Right cardiac atrium (tissue), 5 donors: Measurements from ENCODE around the gene CMC1. TPM values are rescaled to one million over a fixed set of nuclear protein-coding genes. Genes with fewer than 3 reads are reported as not detected.

ENCODE experiments used
- ATAC-seq, 2 donors: fragments of 200-7000 bp; cut with Tn5 transposase; one replicate each; pipeline versions ENCODE4 v1.8.0 to v1.9.1; 2020; ENCODE audit warnings: moderate library complexity in 2 of 2, mild to moderate bottlenecking in 1 of 2
- DNase-seq, 3 donors: peaks; one replicate each; pipeline ENCODE4 v3.0.0-alpha.2; 2020
- H3K27ac ChIP-seq: one replicate; pipeline ENCODE4 v1.5.1; 2013; ENCODE audit warnings: mild to moderate bottlenecking, low read length, control low read depth, moderate library complexity
- H3K27me3 ChIP-seq: one replicate; pipeline ENCODE4 v1.6.1; 2013; ENCODE audit not compliant: control insufficient read depth, insufficient read depth
- H3K4me1 ChIP-seq: one replicate; pipeline ENCODE4 v1.6.1; 2013; ENCODE audit warnings: low read length; ENCODE audit not compliant: control insufficient read depth, insufficient read depth
- H3K4me3 ChIP-seq: one replicate; pipeline ENCODE4 v1.5.1; 2013; ENCODE audit warnings: low read length, control low read depth
- H3K9me3 ChIP-seq: one replicate; pipeline ENCODE4 v1.6.1; 2013; ENCODE audit warnings: low read length; ENCODE audit not compliant: control insufficient read depth
- WGBS: extraction: QIAGEN DNeasy Blood & Tissue Kit; methylation state at CpG from one replicate; pipeline ENCODE4 v1.1.7; 2013; 5-methylcytosine and 5-hydroxymethylcytosine counted together
- intact Hi-C, 4 donors: fragments of 100-400 bp; cut with DNase I; formaldehyde crosslinking; loops; one replicate each; pipeline versions ENCODE4 v1.11.0 to v1.14.0; 2022 to 2023
- polyA plus RNA-seq: library from polyadenylated mRNA; stranded (reverse); fragments of 200-250 nt; gene quantifications from one replicate; pipeline ENCODE4 v1.2.3, GENCODE V29; 2013
- total RNA-seq, 4 donors: library from RNA; stranded (reverse); fragmentation: NEBNext Ultra II Directional; extraction: Animal tissue kit (Norgen Biotek cat#: 25700); gene quantifications; one replicate each; pipeline ENCODE4 v1.2.1, GENCODE V29; 2021
- donor health status: healthy with polysubstance abuse.
- donor health status: DM: no; HTN: yes; CAD: no.
- donor health status: DM: no; HTN: no; CAD: no.
- donor health status: DM: no; HTN: yes; CAD: no; lungs with severe emphysema.
- donor health status: DM: yes; HTN: yes; CAD: no.

Gene CMC1
- total and polyA plus RNA-seq, 5 donors: 25.8 to 136 (median 33.0) TPM

- intact Hi-C loops: loop anchor here in 1 of 4 donors (10.0 kb wide), 1 partner anchor 620 kb away; no protein-coding TSS in a partner anchor
- no peaks in the 10 kb centered on the region for H3K27me3 ChIP-seq
- no peaks in the 10 kb centered on the region for H3K4me1 ChIP-seq
- H3K9me3 ChIP-seq: no peaks in the 10 kb centered on the region
- 56% methylated on average over 2 of the region's 2 CpGs for WGBS
- DNase-seq (no peak), ATAC-seq (no peak)
- no peak overlapping the region for H3K4me3 ChIP-seq
- H3K27ac ChIP-seq: no peak overlapping the region
Measured at GRCh38 chr3:28335246-28335645, 93.8 kb downstream of the CMC1 start.

GRCh38 chr3:28337230-28337629, 95.8 kb downstream of the CMC1 start:
- no peak overlapping the region for H3K4me3 ChIP-seq
- ATAC-seq (no peak), DNase-seq (no peak)
- H3K9me3 ChIP-seq: no peaks in the 10 kb centered on the region
- H3K27ac ChIP-seq: no peak overlapping the region
- H3K4me1 ChIP-seq: no peaks in the 10 kb centered on the region
- no peaks in the 10 kb centered on the region for H3K27me3 ChIP-seq
- intact Hi-C loops: loop anchor here in 1 of 4 donors (10.0 kb wide), 1 partner anchor 622 kb away; no protein-coding TSS in a partner anchor

GRCh38 chr3:28343144-28343543, 101.7 kb downstream of the CMC1 start:
- intact Hi-C loops: no loop called here
- no peaks in the 10 kb centered on the region for H3K9me3 ChIP-seq
- no peaks in the 10 kb centered on the region for H3K4me1 ChIP-seq
- H3K27ac ChIP-seq: no peak overlapping the region
- DNase-seq (no peak), ATAC-seq (no peak)
- H3K27me3 ChIP-seq: no peaks in the 10 kb centered on the region
- no peak overlapping the region for H3K4me3 ChIP-seq

GRCh38 chr3:28345690-28346089, 104.3 kb downstream of the CMC1 start:
- 98% methylated on average over 1 of the region's 1 CpG for WGBS
- no peaks in the 10 kb centered on the region for H3K27me3 ChIP-seq
- H3K27ac ChIP-seq: no peak overlapping the region
- no peak overlapping the region for H3K4me3 ChIP-seq
- intact Hi-C loops: no loop called here
- H3K4me1 ChIP-seq: no peaks in the 10 kb centered on the region
- DNase-seq (no peak), ATAC-seq (no peak)
- no peaks in the 10 kb centered on the region for H3K9me3 ChIP-seq

GRCh38 chr3:28347374-28348264, 106.2 kb downstream of the CMC1 start:
- DNase-seq (no peak), ATAC-seq (no peak)
- H3K27me3 ChIP-seq: no peaks in the 10 kb centered on the region
- peak overlapping the region; percentile 91 for H3K27ac ChIP-seq
- H3K9me3 ChIP-seq: no peaks in the 10 kb centered on the region
- WGBS: 24% methylated on average over 16 of the region's 16 CpGs
- H3K4me3 ChIP-seq: peak overlapping the region; percentile 67
- intact Hi-C loops: no loop called here
- no peaks in the 10 kb centered on the region for H3K4me1 ChIP-seq

GRCh38 chr3:28348265-28348628, 106.8 kb downstream of the CMC1 start:
- Histone ChIP-seq H3K27ac (peak overlapping the region; percentile 91), H3K4me1 (no peaks in the 10 kb centered on the region), H3K9me3 (no peaks in the 10 kb centered on the region), H3K4me3 (peak overlapping the region; percentile 67), H3K27me3 (no peaks in the 10 kb centered on the region)
- WGBS: 0% methylated on average over 16 of the region's 16 CpGs
- ATAC-seq (peak; percentile 92 to 95), DNase-seq (peak in 1 of 3 donors; percentile 95)
- intact Hi-C loops: no loop called here

GRCh38 chr3:28348629-28349468, 107.4 kb downstream of the CMC1 start, which contains the start of the genes AZI2 and ZCWPW2:
AZI2 (minus strand) TSS chr3:28348824; CDS start chr3:28340617, 8,207 bp downstream.
ZCWPW2 (plus strand) TSS chr3:28348721; CDS start chr3:28413069, 64,348 bp downstream.
- Histone ChIP-seq H3K9me3 (no peaks in the 10 kb centered on the region), H3K4me3 (peak within 1 kb of the TSS; percentile 67), H3K27me3 (no peaks in the 10 kb centered on the region), H3K4me1 (no peaks in the 10 kb centered on the region), H3K27ac (peak within 1 kb of the TSS; percentile 91)
- peak; percentile 96 to 98 (median 98) for DNase-seq
- under 1% methylated on average over 83 of the region's 83 CpGs for WGBS
- ATAC-seq: peak; percentile 99
- intact Hi-C loops: no loop called here

- H3K9me3 ChIP-seq: no peaks in the 10 kb centered on the region
- DNase-seq: no peak
- WGBS: 13% methylated on average over 13 of the region's 13 CpGs
- no peaks in the 10 kb centered on the region for H3K27me3 ChIP-seq
- peak in 1 of 2 donors; percentile 10 for ATAC-seq
- peak overlapping the region; percentile 67 for H3K4me3 ChIP-seq
- H3K27ac ChIP-seq: peak overlapping the region; percentile 91
- intact Hi-C loops: no loop called here
- no peaks in the 10 kb centered on the region for H3K4me1 ChIP-seq
Measured at GRCh38 chr3:28349469-28350000, 108.1 kb downstream of the CMC1 start.

Other genes starting within 250 kb of the CMC1 start
- 1 to 10 TPM; 2.9 to 4.0 (median 3.4) TPM for gene ZCWPW2, start 107.1 kb downstream of the CMC1 start, total RNA-seq
- 2.4 TPM for gene ZCWPW2, start 107.1 kb downstream of the CMC1 start, polyA plus RNA-seq
- 10 to 100 TPM; 42.4 to 53.0 (median 44.5) TPM for gene AZI2, start 107.2 kb downstream of the CMC1 start, total RNA-seq
- gene AZI2, start 107.2 kb downstream of the CMC1 start, polyA plus RNA-seq: 21.0 TPM